Adrenal gland (tissue), 12 donors: ENCODE results near the gene HIP1R. TPM values are rescaled to one million over a fixed set of nuclear protein-coding genes. Genes with fewer than 3 reads are reported as not detected.

Experiments used
- DNase-seq, 7 donors: peaks; one replicate each; pipeline ENCODE4 v3.0.0-alpha.2; 2019 to 2020
- H3K27ac ChIP-seq, 5 donors: fragments of 200-600 bp; sonication (generic) in 4 of 5; 1 replicate in 3 of 5; 2 replicates in 2 of 5; pipeline versions ENCODE4 v1.5.1 to v1.8.0; 2016 to 2020; ENCODE audit warnings: mild to moderate bottlenecking in 1 of 5
- H3K27me3 ChIP-seq: fragments of 200-600 bp; 2 replicates; pipeline ENCODE4 v1.8.0; 2021
- H3K36me3 ChIP-seq, 2 donors: fragments of 200-600 bp; replicated peaks in 1 of 2; 1 replicate in 1 of 2; 2 replicates in 1 of 2; pipeline versions ENCODE4 v1.5.1 to v1.8.0; 2018 to 2022
- H3K4me1 ChIP-seq, 2 donors: fragments of 200-600 bp; replicated peaks in 1 of 2; 1 replicate in 1 of 2; 2 replicates in 1 of 2; pipeline versions ENCODE4 v1.5.1 to v1.8.0; 2018 to 2021
- H3K4me3 ChIP-seq, 4 donors: fragments of 200-600 bp; sonication (generic) in 3 of 4; one replicate each; pipeline ENCODE4 v1.5.1; 2016 to 2018
- H3K9me3 ChIP-seq, 3 donors: fragments of 200-600 bp; sonication (generic) in 1 of 3; replicated peaks in 1 of 3; 1 replicate in 2 of 3; 2 replicates in 1 of 3; pipeline versions ENCODE4 v1.5.1 to v1.8.0; 2016 to 2021
- CTCF ChIP-seq, 6 experiments: fragments of 450-650 bp in 4 of 6; fragments of 200-600 bp in 2 of 6; sonication (generic) in 1 of 6; IDR thresholded peaks; 1 replicate in 5 of 6; 2 replicates in 1 of 6; pipeline versions ENCODE4 v1.5.1 to v1.8.0; 2016 to 2021; ENCODE audit warnings: antibody characterized with exemption in 6 of 6, mild to moderate bottlenecking in 2 of 6, moderate library complexity in 1 of 6
- POLR2A ChIP-seq, 2 donors: fragments of 450-650 bp; IDR thresholded peaks; one replicate each; pipeline ENCODE4 v1.6.1; 2017; ENCODE audit warnings: antibody characterized with exemption in 2 of 2, mild to moderate bottlenecking in 2 of 2, moderate library complexity in 1 of 2
- WGBS, 4 donors: extraction: QIAGEN DNeasy Blood & Tissue Kit in 2 of 4; methylation state at CpG; one replicate each; pipeline versions ENCODE4 v1.1.5 to v1.1.7; 2013 to 2017; 5-methylcytosine and 5-hydroxymethylcytosine counted together
- intact Hi-C, 2 donors: fragments of 100-400 bp; cut with DNase I; formaldehyde crosslinking; loops; one replicate each; pipeline versions ENCODE4 v1.14.1 to v1.15.0; 2022 to 2023
- polyA plus RNA-seq, 3 donors: library from polyadenylated mRNA; stranded (reverse); fragments of 200-250 nt in 2 of 3; fragments of 350-450 nt in 1 of 3; fragmentation: Illumina TruSeq in 1 of 3; extraction: RNeasy Lipid Tissue Mini Kit (QIAGEN cat#74804) in 1 of 3; gene quantifications; one replicate each; pipeline ENCODE4 v1.2.3, GENCODE V29; 2013 to 2014
- total RNA-seq, 9 donors: library from RNA; depleted of rRNA in 4 of 9; stranded (reverse); fragments of >200 nt in 4 of 9; fragments of 120-200 nt in 1 of 9; fragmentation: NEBNext Ultra II Directional in 1 of 9; extraction: Animal tissue kit (Norgen Biotek cat#: 25700) in 1 of 9; gene quantifications; one replicate each; pipeline versions ENCODE4 v1.1.0 to v1.2.4, GENCODE V29; 2013 to 2023
- donor health status: healthy with polysubstance abuse.
- donor health status: Bipolar disorder and iron deficiency.
- donor health status: DM: yes; HTN: yes; CAD: no.
- donor health status: DM: no; HTN: no; CAD: no.
- donor health status: DM: no; HTN: no; CAD: no.
- donor health status: DM: yes; HTN: yes; CAD: no.

Gene HIP1R
- total and polyA plus RNA-seq, 12 donors: 21.6 to 107 (median 41.3) TPM

- WGBS, 4 donors: 24 to 44% (median 30%) methylated on average over 3 of the region's 3 CpGs
- H3K4me3 ChIP-seq: no peak overlapping the region
- H3K4me1 ChIP-seq: peaks cover 44 to 86% of the 10 kb centered on the region in 2 donors
- H3K36me3 ChIP-seq: no peaks in the 10 kb centered on the region
- DNase-seq: peak in 2 of 7 donors; percentile 20 to 54
- H3K27ac ChIP-seq: peak overlapping the region in 3 of 5 donors; percentile 13 to 44 (median 41)
- no peaks in the 10 kb centered on the region for H3K27me3 ChIP-seq
- intact Hi-C loops: no loop called here
- no peaks in the 10 kb centered on the region for H3K9me3 ChIP-seq
- no peak for TF ChIP-seq CTCF (IDR thresholded peaks at IDR 0.05)
Measured at GRCh38 chr12:122876731-122877130, 41.5 kb downstream of the HIP1R start.

- intact Hi-C loops: no loop called here
- WGBS, 4 donors: 83 to 89% (median 84%) methylated on average over 16 to 17 of the region's 17 CpGs
- Histone ChIP-seq H3K36me3 (no peaks in the 10 kb centered on the region), H3K27ac (peak overlapping the region in 2 of 5 donors; percentile 20 to 57), H3K4me1 (peaks cover 39 to 81% of the 10 kb centered on the region in 2 donors), H3K9me3 (no peaks in the 10 kb centered on the region), H3K27me3 (no peaks in the 10 kb centered on the region), H3K4me3 (no peak overlapping the region)
- peak in 2 of 7 donors; percentile 6 to 52 for DNase-seq
- TF ChIP-seq CTCF (IDR thresholded peaks at IDR 0.05): no peak
- TF ChIP-seq POLR2A (IDR thresholded peaks at IDR 0.05): no peak
Measured at GRCh38 chr12:122878780-122879612, 43.7 kb downstream of the HIP1R start.

- no peaks in the 10 kb centered on the region for H3K36me3 ChIP-seq
- 70 to 81% (median 76%) methylated on average over 10 of the region's 10 CpGs for WGBS, 4 donors
- no peak overlapping the region for H3K4me3 ChIP-seq
- H3K27ac ChIP-seq: peak overlapping the region in 1 of 5 donors; percentile 50
- peak in 1 of 7 donors; percentile 46 for DNase-seq
- no peaks in the 10 kb centered on the region for H3K27me3 ChIP-seq
- H3K4me1 ChIP-seq: peaks cover 48 to 88% of the 10 kb centered on the region in 2 donors
- TF ChIP-seq POLR2A (IDR thresholded peaks at IDR 0.05) (no peak), CTCF (IDR thresholded peaks at IDR 0.05) (no peak)
- intact Hi-C loops: no loop called here
- H3K9me3 ChIP-seq: no peaks in the 10 kb centered on the region
Measured at GRCh38 chr12:122880155-122880667, 45.0 kb downstream of the HIP1R start.

- H3K27me3 ChIP-seq: no peaks in the 10 kb centered on the region
- peak overlapping the region in 1 of 5 donors; percentile 9 for H3K27ac ChIP-seq
- H3K4me1 ChIP-seq: peaks cover 48 to 84% of the 10 kb centered on the region in 2 donors
- H3K4me3 ChIP-seq: no peak overlapping the region
- TF ChIP-seq POLR2A (IDR thresholded peaks at IDR 0.05) (no peak), CTCF (IDR thresholded peaks at IDR 0.05) (peak in 3 of 6 experiments; percentile 8 to 13 (median 12))
- no peaks in the 10 kb centered on the region for H3K36me3 ChIP-seq
- intact Hi-C loops: no loop called here
- WGBS, 4 donors: 67 to 72% (median 69%) methylated on average over 8 of the region's 8 CpGs
- H3K9me3 ChIP-seq: no peaks in the 10 kb centered on the region
- DNase-seq: peak in 1 of 7 donors; percentile 51
Measured at GRCh38 chr12:122880668-122881067, 45.4 kb downstream of the HIP1R start.
